ENCODE measurements around the gene RAB44.
"Not testable (repeated sequence)": the region's sequence is repeated elsewhere in the genome, so short reads cannot be mapped to it uniquely, and the experiment has no call there.

Gene RAB44

GRCh38 chr6:36686668-36687513, 10.7 kb upstream of the RAB44 start:
- no peak for DNase-seq

GRCh38 chr6:36688063-36688738, 9.4 kb upstream of the RAB44 start:
- no peak for DNase-seq

GRCh38 chr6:36688739-36689075, 8.9 kb upstream of the RAB44 start:
- DNase-seq = no peak

- DNase-seq = no peak
These were observed 6.6 kb upstream of the RAB44 start for GRCh38 chr6:36691011-36691410.

GRCh38 chr6:36691612-36692011, 6.0 kb upstream of the RAB44 start:
- DNase-seq = no peak

GRCh38 chr6:36692220-36692619, 5.4 kb upstream of the RAB44 start:
- DNase-seq = no peak

GRCh38 chr6:36692861-36693702, 4.5 kb upstream of the RAB44 start:
- no peak for DNase-seq

- DNase-seq = no peak
These were observed 3.0 kb upstream of the RAB44 start for GRCh38 chr6:36694616-36695015.

GRCh38 chr6:36695414-36695813, 2.2 kb upstream of the RAB44 start:
- DNase-seq = no peak

GRCh38 chr6:36698196-36698595, 570 bp downstream of the RAB44 start:
- DNase-seq = no peak

- DNase-seq = no peak
These were observed 1.2 kb downstream of the RAB44 start for GRCh38 chr6:36698871-36699271.

GRCh38 chr6:36699348-36699747, 1.7 kb downstream of the RAB44 start:
- DNase-seq = no peak

GRCh38 chr6:36700071-36700812, 2.6 kb downstream of the RAB44 start:
- no peak for DNase-seq

GRCh38 chr6:36700831-36701230, 3.2 kb downstream of the RAB44 start:
- DNase-seq = no peak

- no peak for DNase-seq
These were observed 3.9 kb downstream of the RAB44 start for GRCh38 chr6:36701401-36701991.

GRCh38 chr6:36702656-36703055, 5.0 kb downstream of the RAB44 start:
- DNase-seq = no peak

GRCh38 chr6:36703081-36703606, 5.5 kb downstream of the RAB44 start:
- DNase-seq = no peak

- no peak for DNase-seq
These were observed 6.4 kb downstream of the RAB44 start for GRCh38 chr6:36703982-36704381.

- not testable (repeated sequence) for DNase-seq
These were observed 7.4 kb downstream of the RAB44 start for GRCh38 chr6:36704961-36705577.

GRCh38 chr6:36706339-36706738, 8.7 kb downstream of the RAB44 start:
- DNase-seq = no peak

- no peak for DNase-seq
These were observed 15.2 kb downstream of the RAB44 start for GRCh38 chr6:36712816-36713215.

GRCh38 chr6:36713846-36714245, 16.2 kb downstream of the RAB44 start:
- DNase-seq = no peak
